Coronary artery (tissue), 2 donors: ENCODE data around the gene C11orf21.

ENCODE experiments used
- DNase-seq: peaks from one replicate; pipeline ENCODE4 v3.0.0-alpha.2; 2017; ENCODE audit warnings: low spot score
- H3K27ac ChIP-seq, 2 donors: fragments of 200-600 bp; sonication (generic); one replicate each; pipeline ENCODE4 v1.5.1; 2016 to 2019
- H3K4me3 ChIP-seq: fragments of 200-600 bp; sonication (generic); 2 replicates; pipeline ENCODE4 v1.5.1; 2016; ENCODE audit warnings: mild to moderate bottlenecking, moderate library complexity
- TF ChIP-seq, protein P1 (sequence below): fragments of 200-600 bp; sonication (generic); IDR thresholded peaks from one replicate; pipeline ENCODE4 v1.5.1; 2019; ENCODE audit warnings: antibody characterized with exemption

The C11orf21 gene

DNA sequence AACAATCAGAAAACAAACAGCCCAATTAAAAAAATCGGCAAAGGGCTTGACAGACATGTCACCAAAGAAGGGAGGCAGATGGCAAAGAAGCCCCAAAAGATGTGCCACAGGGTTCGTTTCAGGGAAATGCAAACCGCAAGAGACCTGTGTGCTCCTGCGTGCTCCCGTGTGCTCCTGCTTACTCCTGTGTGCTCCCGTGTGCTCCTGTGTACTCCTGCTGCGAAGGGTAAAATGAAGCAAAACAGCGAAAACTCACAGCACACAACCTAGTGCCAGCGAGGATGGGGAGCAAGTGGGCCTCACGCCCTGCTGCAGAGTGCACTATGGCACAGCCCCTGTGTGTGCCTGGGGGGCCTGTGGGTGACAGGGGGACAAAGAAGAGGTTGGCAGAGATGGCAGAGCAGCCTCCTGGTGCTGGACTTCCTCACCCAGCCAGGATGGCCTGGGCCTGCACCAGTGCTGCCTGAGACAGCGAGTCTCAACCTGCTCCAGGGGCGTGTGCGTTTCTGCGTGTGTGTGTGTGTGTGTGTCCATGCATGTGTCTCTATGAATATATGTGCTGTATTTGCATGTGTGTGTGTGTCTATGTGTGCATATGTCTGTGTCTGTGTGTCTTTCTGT is 45.3 kb downstream of the C11orf21 start:
- H3K27ac ChIP-seq: no peak overlapping the region
- H3K4me3 ChIP-seq: no peak overlapping the region
- no peak for DNase-seq
- TF ChIP-seq, protein P1, sequence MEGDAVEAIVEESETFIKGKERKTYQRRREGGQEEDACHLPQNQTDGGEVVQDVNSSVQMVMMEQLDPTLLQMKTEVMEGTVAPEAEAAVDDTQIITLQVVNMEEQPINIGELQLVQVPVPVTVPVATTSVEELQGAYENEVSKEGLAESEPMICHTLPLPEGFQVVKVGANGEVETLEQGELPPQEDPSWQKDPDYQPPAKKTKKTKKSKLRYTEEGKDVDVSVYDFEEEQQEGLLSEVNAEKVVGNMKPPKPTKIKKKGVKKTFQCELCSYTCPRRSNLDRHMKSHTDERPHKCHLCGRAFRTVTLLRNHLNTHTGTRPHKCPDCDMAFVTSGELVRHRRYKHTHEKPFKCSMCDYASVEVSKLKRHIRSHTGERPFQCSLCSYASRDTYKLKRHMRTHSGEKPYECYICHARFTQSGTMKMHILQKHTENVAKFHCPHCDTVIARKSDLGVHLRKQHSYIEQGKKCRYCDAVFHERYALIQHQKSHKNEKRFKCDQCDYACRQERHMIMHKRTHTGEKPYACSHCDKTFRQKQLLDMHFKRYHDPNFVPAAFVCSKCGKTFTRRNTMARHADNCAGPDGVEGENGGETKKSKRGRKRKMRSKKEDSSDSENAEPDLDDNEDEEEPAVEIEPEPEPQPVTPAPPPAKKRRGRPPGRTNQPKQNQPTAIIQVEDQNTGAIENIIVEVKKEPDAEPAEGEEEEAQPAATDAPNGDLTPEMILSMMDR: no peak

DNA sequence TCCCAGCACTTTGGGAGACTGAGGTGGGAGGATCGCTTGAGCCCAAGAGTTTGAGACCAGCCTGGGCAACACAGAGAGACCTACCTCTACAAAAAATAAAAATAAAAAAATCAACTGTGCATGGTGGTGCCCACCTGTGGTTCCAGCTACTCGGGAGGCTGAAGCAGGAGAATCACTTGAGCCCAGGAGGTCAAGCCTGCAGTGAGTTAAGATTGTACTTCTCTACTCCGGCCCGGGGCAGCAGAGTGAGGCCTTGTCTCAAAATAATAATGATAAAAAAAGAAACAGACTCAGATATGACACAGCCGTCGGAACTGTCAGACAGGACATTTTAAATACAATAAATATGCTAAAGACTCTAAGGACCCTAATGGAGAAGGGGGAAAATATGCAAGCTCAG is 49.7 kb downstream of the C11orf21 start:
- DNase-seq: no peak
- Histone ChIP-seq H3K27ac (no peak overlapping the region), H3K4me3 (no peak overlapping the region)
- TF ChIP-seq, protein P1: no peak

DNA sequence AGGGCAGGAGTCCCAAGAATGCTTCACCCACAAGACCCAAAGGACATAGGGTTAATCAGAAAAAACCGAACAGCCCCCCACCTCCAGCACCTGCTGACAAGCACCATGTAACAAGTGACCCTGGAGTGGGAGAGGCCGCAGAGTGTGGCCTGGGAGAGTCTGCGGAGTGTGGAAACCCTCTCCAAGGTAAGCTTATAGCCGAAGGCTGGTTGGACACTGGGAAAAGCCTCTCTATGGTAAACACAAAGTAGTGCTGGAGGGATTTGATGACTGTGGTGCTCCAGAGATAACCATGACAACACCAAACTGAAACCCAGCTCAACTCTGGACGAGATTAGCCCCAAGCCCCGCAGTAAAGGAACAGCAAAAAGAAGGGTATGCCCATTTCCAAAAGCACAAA is 50.6 kb downstream of the C11orf21 start:
- no peak overlapping the region for H3K4me3 ChIP-seq

DNA sequence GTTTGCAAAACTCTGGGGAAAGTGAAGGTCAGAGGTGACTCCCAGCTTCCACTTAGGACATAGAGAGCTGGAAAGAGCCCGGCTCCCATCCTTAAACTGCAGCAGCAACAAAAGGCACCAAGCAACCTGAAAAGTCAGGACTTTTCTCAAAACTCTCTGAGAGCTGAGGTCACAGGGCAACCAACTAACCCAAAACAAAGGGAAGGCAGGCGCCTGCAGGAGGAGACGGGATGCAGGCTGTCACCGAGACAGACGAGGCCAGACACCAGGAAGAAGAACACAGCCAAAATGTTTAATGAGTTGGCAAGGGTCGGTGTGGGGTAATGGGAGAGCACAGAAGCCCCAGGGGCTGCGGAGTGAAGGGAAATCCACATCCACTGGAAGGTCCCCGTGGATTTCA is 51.2 kb downstream of the C11orf21 start:
- H3K4me3 ChIP-seq: no peak overlapping the region

More for the DNA sequence above, 50.6 kb downstream of the C11orf21 start:
- no peak for DNase-seq
- TF ChIP-seq, protein P1: no peak
- no peak overlapping the region for H3K27ac ChIP-seq

DNA sequence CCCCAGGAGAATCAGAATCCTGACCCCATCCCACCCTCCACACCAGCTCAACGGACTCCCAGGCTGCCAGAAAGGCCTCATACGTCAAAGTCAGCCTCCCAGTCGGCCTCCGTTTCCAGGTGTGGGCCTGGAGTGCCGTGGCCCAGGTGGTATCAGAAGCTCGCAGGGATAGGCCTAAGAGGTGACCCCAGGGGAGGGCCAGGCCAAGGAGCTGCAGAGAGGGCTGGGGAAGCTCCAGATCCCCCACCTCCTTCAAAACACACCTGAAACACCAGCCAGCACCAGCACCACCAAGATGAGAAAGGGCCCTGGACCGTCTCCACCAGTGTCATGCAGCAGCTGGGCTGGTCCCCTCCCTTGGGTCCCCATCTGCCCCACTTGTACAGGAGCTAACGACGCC is 51.7 kb downstream of the C11orf21 start:
- DNase-seq: no peak
- H3K4me3 ChIP-seq: no peak overlapping the region
- TF ChIP-seq, protein P1: no peak
- H3K27ac ChIP-seq: no peak overlapping the region

More for the DNA sequence above, 51.2 kb downstream of the C11orf21 start:
- DNase-seq: no peak
- TF ChIP-seq, protein P1: no peak
- H3K27ac ChIP-seq: no peak overlapping the region

DNA sequence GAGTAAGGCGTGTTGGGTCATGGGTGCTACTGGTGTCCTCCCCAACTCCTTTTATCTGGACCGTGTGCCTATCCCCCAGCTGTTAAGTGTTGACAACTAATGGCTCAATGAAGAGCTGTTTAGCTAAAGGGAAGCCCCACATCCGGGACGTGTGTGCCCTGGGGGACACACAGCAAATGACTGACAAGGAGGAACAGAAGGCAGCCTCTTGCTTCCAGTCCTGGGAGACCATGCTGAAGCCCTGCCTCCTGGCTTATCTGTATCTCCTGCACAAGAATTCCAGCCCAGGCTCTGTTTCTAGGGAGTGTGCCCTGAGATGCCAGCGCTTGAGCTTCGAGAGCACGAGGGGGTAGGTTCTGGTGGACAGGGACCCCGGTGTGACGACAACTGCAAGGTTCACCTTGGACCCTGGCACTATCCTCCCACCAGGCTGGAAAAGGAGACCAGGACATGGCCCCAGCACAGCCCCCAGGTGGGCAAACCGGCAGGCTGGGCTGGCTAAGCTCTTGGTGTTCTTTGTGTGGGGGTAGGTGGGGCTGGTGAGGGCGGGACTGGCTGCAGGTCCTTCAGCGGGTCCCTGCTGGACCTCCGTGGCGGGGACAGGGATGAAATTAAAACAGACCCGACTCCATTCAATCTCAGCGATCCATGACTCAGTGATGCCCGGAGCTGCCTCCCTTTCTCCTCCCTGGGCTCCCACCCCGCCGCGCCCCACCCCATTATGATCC is 52.4 kb downstream of the C11orf21 start:
- no peak for DNase-seq
- H3K4me3 ChIP-seq: no peak overlapping the region
- no peak overlapping the region for H3K27ac ChIP-seq
- TF ChIP-seq, protein P1: no peak

DNA sequence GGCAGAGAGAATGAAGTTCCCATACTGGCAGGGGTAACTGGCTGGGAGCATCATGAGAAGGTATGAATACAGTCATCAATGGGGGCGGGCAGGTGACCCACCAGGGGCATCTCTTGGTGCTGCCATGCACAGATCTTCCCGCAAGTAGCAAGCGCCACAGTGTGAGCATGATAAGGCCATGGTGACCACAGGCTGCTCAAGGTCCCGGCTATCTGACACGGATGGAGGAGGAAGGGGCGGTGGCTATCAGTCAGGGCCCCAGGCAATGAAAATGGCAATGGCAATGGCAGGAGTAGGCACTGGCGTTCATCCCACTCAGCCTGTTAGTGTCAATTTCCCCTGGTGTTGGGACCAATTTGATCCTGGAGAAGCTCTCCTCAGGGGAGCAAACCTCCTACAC is 53.0 kb downstream of the C11orf21 start:
- H3K27ac ChIP-seq: no peak overlapping the region
- no peak overlapping the region for H3K4me3 ChIP-seq
- TF ChIP-seq, protein P1: no peak
- DNase-seq: no peak
